Gastrocnemius medialis (tissue), 4 donors: ENCODE data around the gene ABCC3. TPM values are rescaled to one million over a fixed set of nuclear protein-coding genes. Genes with fewer than 3 reads are reported as not detected.

Source experiments
- ATAC-seq, 2 donors: fragments of 150-250 bp; one replicate each; pipeline ENCODE4 v1.9.1; 2016
- DNase-seq, 2 donors: peaks; one replicate each; pipeline ENCODE4 v3.0.0-alpha.2; 2019
- H3K27ac ChIP-seq, 4 donors: fragments of 200-600 bp; sonication (generic); 1 replicate in 1 of 4; 2 replicates in 3 of 4; pipeline ENCODE4 v1.5.1; 2016 to 2018; ENCODE audit warnings: mild to moderate bottlenecking in 2 of 4, moderate library complexity in 1 of 4
- H3K27me3 ChIP-seq, 3 donors: fragments of 200-600 bp; sonication (generic) in 2 of 3; 1 replicate in 1 of 3; 2 replicates in 2 of 3; pipeline versions ENCODE4 v1.5.1 to v1.6.0; 2016 to 2019; ENCODE audit warnings: mild to moderate bottlenecking in 1 of 3, moderate library complexity in 1 of 3
- H3K36me3 ChIP-seq, 2 donors: fragments of 200-600 bp; sonication (generic) in 1 of 2; one replicate each; pipeline ENCODE4 v1.5.1; 2017 to 2018
- H3K4me1 ChIP-seq, 2 donors: fragments of 200-600 bp; sonication (generic) in 1 of 2; one replicate each; pipeline ENCODE4 v1.5.1; 2016 to 2017; ENCODE audit warnings: mild to moderate bottlenecking in 2 of 2
- H3K4me3 ChIP-seq, 4 donors: fragments of 200-600 bp; sonication (generic) in 3 of 4; 1 replicate in 1 of 4; 2 replicates in 3 of 4; pipeline ENCODE4 v1.5.1; 2016 to 2019; ENCODE audit warnings: mild to moderate bottlenecking in 2 of 4
- H3K9me3 ChIP-seq, 3 donors: fragments of 200-600 bp; sonication (generic) in 2 of 3; 1 replicate in 1 of 3; 2 replicates in 2 of 3; pipeline ENCODE4 v1.5.1; 2016 to 2019
- POLR2A ChIP-seq, 2 donors: fragments of 450-650 bp; IDR thresholded peaks; one replicate each; pipeline ENCODE4 v1.6.1; 2017; ENCODE audit warnings: antibody characterized with exemption in 2 of 2, mild to moderate bottlenecking in 2 of 2, moderate library complexity in 2 of 2
- in situ Hi-C, 4 donors: fragments of 200-750 bp; cut with MboI; loops; one replicate each; pipeline versions ENCODE4 v1.15.0 to v1.8.0; 2017; ENCODE audit warnings: low sequenced_read_pairs in 4 of 4
- intact Hi-C: fragments of 100-400 bp; cut with DNase I; formaldehyde crosslinking; loops from one replicate; pipeline ENCODE4 v1.15.1; 2023; ENCODE audit warnings: low total_unique reads
- total RNA-seq, 4 donors: library from RNA; depleted of rRNA; stranded (reverse); fragments of >200 nt; gene quantifications; one replicate each; pipeline versions ENCODE4 v1.1.0 to v1.2.3, GENCODE V29; 2016
- TF ChIP-seq, protein P1 (sequence below), 5 experiments: fragments of 450-650 bp in 3 of 5; fragments of 200-600 bp in 2 of 5; sonication (generic) in 2 of 5; IDR thresholded peaks in 4 of 5; conservative IDR thresholded peaks in 1 of 5; 1 replicate in 4 of 5; 2 replicates in 1 of 5; pipeline ENCODE4 v1.5.1; 2016 to 2019; ENCODE audit warnings: antibody characterized with exemption in 5 of 5, mild to moderate bottlenecking in 3 of 5, moderate library complexity in 3 of 5

The ABCC3 gene
- total RNA-seq, 4 donors from 2014 or later = 0.51 to 1.3 (median 0.76) TPM

GRCh38 chr17:50630524-50631194 is 4.0 kb upstream of the ABCC3 start:
- TF ChIP-seq POLR2A (IDR thresholded peaks at IDR 0.05) = no peak
- TF ChIP-seq, protein P1, sequence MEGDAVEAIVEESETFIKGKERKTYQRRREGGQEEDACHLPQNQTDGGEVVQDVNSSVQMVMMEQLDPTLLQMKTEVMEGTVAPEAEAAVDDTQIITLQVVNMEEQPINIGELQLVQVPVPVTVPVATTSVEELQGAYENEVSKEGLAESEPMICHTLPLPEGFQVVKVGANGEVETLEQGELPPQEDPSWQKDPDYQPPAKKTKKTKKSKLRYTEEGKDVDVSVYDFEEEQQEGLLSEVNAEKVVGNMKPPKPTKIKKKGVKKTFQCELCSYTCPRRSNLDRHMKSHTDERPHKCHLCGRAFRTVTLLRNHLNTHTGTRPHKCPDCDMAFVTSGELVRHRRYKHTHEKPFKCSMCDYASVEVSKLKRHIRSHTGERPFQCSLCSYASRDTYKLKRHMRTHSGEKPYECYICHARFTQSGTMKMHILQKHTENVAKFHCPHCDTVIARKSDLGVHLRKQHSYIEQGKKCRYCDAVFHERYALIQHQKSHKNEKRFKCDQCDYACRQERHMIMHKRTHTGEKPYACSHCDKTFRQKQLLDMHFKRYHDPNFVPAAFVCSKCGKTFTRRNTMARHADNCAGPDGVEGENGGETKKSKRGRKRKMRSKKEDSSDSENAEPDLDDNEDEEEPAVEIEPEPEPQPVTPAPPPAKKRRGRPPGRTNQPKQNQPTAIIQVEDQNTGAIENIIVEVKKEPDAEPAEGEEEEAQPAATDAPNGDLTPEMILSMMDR (IDR thresholded peaks at IDR 0.05 in 4 of 5, conservative IDR thresholded peaks at IDR 0.05 in 1 of 5) = peak; percentile 69 to 77 (median 69)
- intact Hi-C loops (loop anchor here (2.0 kb wide), 1 partner anchor 64 kb away; no protein-coding TSS in a partner anchor), in situ Hi-C loops (loop anchor here in 2 of 4 donors (10.0 to 25.0 kb wide), 2 partner anchors 64 to 93 kb away; partner anchors contain the start of genes EPN3 (in 1 of the 2) and SPATA20 (in 1 of the 2))
- ATAC-seq = peak; percentile 22 to 50
- DNase-seq = peak in 1 of 2 donors; percentile 34
- peaks cover 21 to 27% (median 26%) of the 10 kb centered on the region in 3 donors for H3K27me3 ChIP-seq
- no peaks in the 10 kb centered on the region for H3K9me3 ChIP-seq
- H3K36me3 ChIP-seq = no peaks in the 10 kb centered on the region
- H3K4me3 ChIP-seq = no peak overlapping the region
- no peak overlapping the region for H3K27ac ChIP-seq
- H3K4me1 ChIP-seq = peaks cover 5 to 11% of the 10 kb centered on the region in 2 donors

DNA sequence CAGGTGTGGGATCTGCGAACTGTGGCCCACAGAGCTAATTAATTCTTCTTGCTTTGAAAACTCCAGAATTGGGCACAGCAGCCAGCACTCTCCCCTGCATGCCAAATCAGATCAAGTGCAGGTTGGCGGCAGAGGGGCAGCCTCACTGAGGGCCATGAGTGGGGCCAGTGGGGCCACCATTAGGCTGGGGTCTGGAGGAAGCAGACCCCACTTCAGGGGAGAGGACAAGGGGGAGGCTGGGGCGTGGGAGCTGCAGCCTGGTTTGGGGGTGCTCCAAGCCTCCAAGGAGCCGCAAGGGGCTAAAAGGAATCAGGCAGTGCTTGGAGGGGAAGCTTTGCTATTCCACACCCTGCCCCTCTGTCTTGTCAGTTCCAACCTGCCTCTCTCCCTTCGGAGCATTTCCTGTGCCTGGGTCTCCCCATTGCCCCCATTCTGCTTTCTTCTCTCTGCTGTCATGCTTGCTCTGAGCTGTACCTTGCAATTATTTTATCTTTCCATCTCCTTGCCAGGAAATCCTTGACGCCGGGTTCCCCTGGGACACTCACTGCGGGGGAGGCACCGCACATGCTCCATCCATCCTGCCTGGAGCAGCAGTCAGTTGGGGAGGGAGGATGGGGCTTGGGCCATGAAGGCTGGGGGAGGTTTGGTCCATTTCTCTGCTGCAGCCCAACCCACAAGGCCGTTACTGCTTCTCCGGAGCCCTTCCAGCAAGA is 3.3 kb upstream of the ABCC3 start:
- intact Hi-C loops = loop anchor here (2.0 kb wide), 1 partner anchor 63 kb away; no protein-coding TSS in a partner anchor
- TF ChIP-seq, protein P1 (IDR thresholded peaks at IDR 0.05 in 4 of 5, conservative IDR thresholded peaks at IDR 0.05 in 1 of 5) = no peak
- TF ChIP-seq POLR2A (IDR thresholded peaks at IDR 0.05) = no peak
- Histone ChIP-seq H3K9me3 (no peaks in the 10 kb centered on the region), H3K27me3 (peaks cover 24 to 34% (median 33%) of the 10 kb centered on the region in 3 donors), H3K36me3 (no peaks in the 10 kb centered on the region), H3K27ac (no peak overlapping the region), H3K4me3 (no peak overlapping the region), H3K4me1 (peaks cover 5 to 11% of the 10 kb centered on the region in 2 donors)
- in situ Hi-C loops = loop anchor here in 2 of 4 donors (10.0 to 25.0 kb wide), 2 partner anchors 63 to 94 kb away; partner anchors contain the start of genes EPN3 (in 1 of the 2) and SPATA20 (in 1 of the 2)
- DNase-seq (no peak), ATAC-seq (no peak)

- Histone ChIP-seq H3K4me3 (no peak overlapping the region), H3K27me3 (peaks cover 24 to 40% (median 38%) of the 10 kb centered on the region in 3 donors), H3K4me1 (peaks cover 5 to 11% of the 10 kb centered on the region in 2 donors), H3K9me3 (no peaks in the 10 kb centered on the region), H3K36me3 (no peaks in the 10 kb centered on the region), H3K27ac (no peak overlapping the region)
- TF ChIP-seq, protein P1 (IDR thresholded peaks at IDR 0.05 in 4 of 5, conservative IDR thresholded peaks at IDR 0.05 in 1 of 5) = no peak
- no peak for TF ChIP-seq POLR2A (IDR thresholded peaks at IDR 0.05)
- DNase-seq (no peak), ATAC-seq (no peak)
- intact Hi-C loops (loop anchor here (2.0 kb wide), 1 partner anchor 63 kb away; no protein-coding TSS in a partner anchor), in situ Hi-C loops (loop anchor here in 2 of 4 donors (10.0 to 25.0 kb wide), 2 partner anchors 63 to 95 kb away; partner anchors contain the start of genes EPN3 (in 1 of the 2) and SPATA20 (in 1 of the 2))
These were observed 2.6 kb upstream of the ABCC3 start for GRCh38 chr17:50631908-50632571.

GRCh38 chr17:50632637-50633036 is 2.0 kb upstream of the ABCC3 start:
- Histone ChIP-seq H3K36me3 (no peaks in the 10 kb centered on the region), H3K9me3 (no peaks in the 10 kb centered on the region), H3K4me3 (no peak overlapping the region), H3K27ac (no peak overlapping the region), H3K4me1 (peaks cover 5 to 11% of the 10 kb centered on the region in 2 donors), H3K27me3 (peaks cover 24 to 41% (median 38%) of the 10 kb centered on the region in 3 donors)
- in situ Hi-C loops = loop anchor here in 2 of 4 donors (10.0 to 25.0 kb wide), 2 partner anchors 62 to 95 kb away; partner anchors contain the start of genes EPN3 (in 1 of the 2) and SPATA20 (in 1 of the 2)
- TF ChIP-seq, protein P1 (IDR thresholded peaks at IDR 0.05 in 4 of 5, conservative IDR thresholded peaks at IDR 0.05 in 1 of 5) = no peak
- no peak for TF ChIP-seq POLR2A (IDR thresholded peaks at IDR 0.05)
- intact Hi-C loops = no loop called here
- DNase-seq = no peak
- no peak for ATAC-seq
